Measurements from ENCODE around the gene PHKA2. TPM values are rescaled to one million over a fixed set of nuclear protein-coding genes. Genes with fewer than 3 reads are reported as not detected.

The PHKA2 gene
- total RNA-seq, 2 donors from 2014 or later: 19.1 to 29.4 TPM

DNA sequence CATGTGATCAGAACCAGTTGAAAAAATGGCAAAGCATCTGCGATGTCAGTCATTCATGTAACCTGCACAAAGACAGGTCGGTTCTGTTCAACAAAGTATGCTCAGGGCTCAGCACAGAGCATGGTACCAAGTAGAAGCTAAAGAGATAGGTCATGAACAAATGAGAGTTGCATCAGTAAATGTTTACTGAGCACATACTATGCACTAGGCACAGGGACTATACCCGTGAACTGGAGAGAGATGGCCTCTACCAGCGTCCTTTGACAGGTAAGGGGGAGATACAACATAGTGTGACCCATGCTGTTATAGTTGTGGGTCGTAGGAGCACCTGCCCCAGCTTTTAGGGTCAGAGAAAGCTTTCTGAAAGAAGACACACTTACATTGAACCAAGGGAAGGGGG, 46.7 kb downstream of the PHKA2 start:
- Mint-ChIP-seq H3K27ac (no peak overlapping the region), H3K9me3 (no peaks in the 10 kb centered on the region)
- no peak for ATAC-seq

GRCh38 chrX:18935893-18936292, 48.0 kb downstream of the PHKA2 start:
- Mint-ChIP-seq H3K27me3 (no peaks in the 10 kb centered on the region), H3K36me3 (no peaks in the 10 kb centered on the region), H3K4me1 (ENCODE audit: low read depth in 2 of 2) (no peaks in the 10 kb centered on the region), H3K27ac (no peak overlapping the region), H3K4me3 (no peak overlapping the region), H3K9me3 (no peaks in the 10 kb centered on the region)
- ATAC-seq: no peak
- DNase-seq (ENCODE audit: low spot score): no peak

More for the DNA sequence above, 46.7 kb downstream of the PHKA2 start:
- no peak for DNase-seq (ENCODE audit: low spot score)
- Mint-ChIP-seq H3K27me3 (no peaks in the 10 kb centered on the region), H3K4me3 (no peak overlapping the region), H3K4me1 (ENCODE audit: low read depth in 2 of 2) (no peaks in the 10 kb centered on the region), H3K36me3 (no peaks in the 10 kb centered on the region)

DNA sequence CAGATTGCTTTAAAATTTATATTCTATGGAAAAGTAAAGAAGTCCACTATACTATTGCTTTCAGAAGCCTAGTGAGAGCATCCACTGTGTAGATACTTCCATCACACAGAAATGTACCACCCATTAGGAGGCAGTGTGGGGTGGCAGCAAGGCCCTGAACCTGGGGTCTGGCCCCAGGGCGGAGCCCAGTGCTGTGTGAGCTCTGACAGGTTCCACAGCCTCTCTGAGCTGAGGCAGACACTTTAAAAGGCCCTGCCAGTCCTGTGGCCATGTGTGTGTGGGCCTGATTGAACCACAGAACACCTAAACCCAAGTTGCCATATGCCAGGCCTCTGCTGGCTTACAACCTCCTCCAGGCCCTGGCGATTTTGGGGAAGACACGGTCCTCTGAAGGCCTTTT, 49.2 kb downstream of the PHKA2 start:
- no peaks in the 10 kb centered on the region for H3K27me3 Mint-ChIP-seq
- H3K4me3 Mint-ChIP-seq: no peak overlapping the region
- DNase-seq (ENCODE audit: low spot score) (no peak), ATAC-seq (no peak)
- H3K36me3 Mint-ChIP-seq: no peaks in the 10 kb centered on the region
- no peaks in the 10 kb centered on the region for H3K9me3 Mint-ChIP-seq
- no peaks in the 10 kb centered on the region for H3K4me1 Mint-ChIP-seq (ENCODE audit: low read depth in 2 of 2)
- no peak overlapping the region for H3K27ac Mint-ChIP-seq

GRCh38 chrX:18933617-18934016, 50.3 kb downstream of the PHKA2 start:
- H3K9me3 Mint-ChIP-seq: no peaks in the 10 kb centered on the region
- no peaks in the 10 kb centered on the region for H3K36me3 Mint-ChIP-seq
- no peak for ATAC-seq
- no peaks in the 10 kb centered on the region for H3K27me3 Mint-ChIP-seq
- H3K27ac Mint-ChIP-seq: no peak overlapping the region
- no peak for DNase-seq (ENCODE audit: low spot score)
- H3K4me1 Mint-ChIP-seq (ENCODE audit: low read depth in 2 of 2): no peaks in the 10 kb centered on the region
- no peak overlapping the region for H3K4me3 Mint-ChIP-seq

- ATAC-seq (no peak), DNase-seq (ENCODE audit: low spot score) (no peak)
- H3K27ac Mint-ChIP-seq: no peak overlapping the region
- no peaks in the 10 kb centered on the region for H3K4me1 Mint-ChIP-seq (ENCODE audit: low read depth in 2 of 2)
- no peak overlapping the region for H3K4me3 Mint-ChIP-seq
- H3K27me3 Mint-ChIP-seq: no peaks in the 10 kb centered on the region
- H3K36me3 Mint-ChIP-seq: no peaks in the 10 kb centered on the region
- no peaks in the 10 kb centered on the region for H3K9me3 Mint-ChIP-seq
Observed at GRCh38 chrX:18931972-18932371, 51.9 kb downstream of the PHKA2 start.

GRCh38 chrX:18929775-18930174, 54.1 kb downstream of the PHKA2 start:
- no peaks in the 10 kb centered on the region for H3K27me3 Mint-ChIP-seq
- no peak for ATAC-seq
- DNase-seq (ENCODE audit: low spot score): no peak
- no peak overlapping the region for H3K27ac Mint-ChIP-seq
- H3K9me3 Mint-ChIP-seq: no peaks in the 10 kb centered on the region
- H3K4me3 Mint-ChIP-seq: no peak overlapping the region
- H3K4me1 Mint-ChIP-seq (ENCODE audit: low read depth in 2 of 2): no peaks in the 10 kb centered on the region
- H3K36me3 Mint-ChIP-seq: no peaks in the 10 kb centered on the region

DNA sequence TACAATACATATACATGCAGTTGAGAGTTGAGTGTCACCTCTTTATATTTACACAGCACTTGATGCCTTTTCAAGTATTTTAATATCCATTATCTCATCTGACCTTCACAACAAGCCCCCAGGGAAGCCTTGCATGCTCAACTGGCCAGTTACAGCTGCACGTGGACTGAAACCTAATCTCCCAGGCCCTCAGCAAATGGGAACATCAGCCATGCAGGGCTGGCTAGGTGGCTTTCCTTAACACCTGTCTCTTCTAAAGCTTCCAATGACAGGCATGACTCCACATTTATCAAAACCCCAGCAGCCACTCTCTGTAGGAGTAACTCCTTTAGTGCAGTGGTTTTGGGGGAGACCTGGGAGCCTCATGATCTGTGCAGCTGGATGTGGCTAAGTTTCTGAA, 56.4 kb downstream of the PHKA2 start:
- Mint-ChIP-seq H3K27me3 (no peaks in the 10 kb centered on the region), H3K4me3 (no peak overlapping the region), H3K4me1 (ENCODE audit: low read depth in 2 of 2) (no peaks in the 10 kb centered on the region), H3K36me3 (no peaks in the 10 kb centered on the region), H3K27ac (no peak overlapping the region), H3K9me3 (no peaks in the 10 kb centered on the region)
- DNase-seq (ENCODE audit: low spot score): no peak
- no peak for ATAC-seq

GRCh38 chrX:18924507-18925088, 59.3 kb downstream of the PHKA2 start:
- no peaks in the 10 kb centered on the region for H3K4me1 Mint-ChIP-seq (ENCODE audit: low read depth in 2 of 2)
- H3K4me3 Mint-ChIP-seq: no peak overlapping the region
- no peak for ATAC-seq
- no peak for DNase-seq (ENCODE audit: low spot score)
- no peaks in the 10 kb centered on the region for H3K9me3 Mint-ChIP-seq
- no peaks in the 10 kb centered on the region for H3K27me3 Mint-ChIP-seq
- H3K27ac Mint-ChIP-seq: no peak overlapping the region
- H3K36me3 Mint-ChIP-seq: no peaks in the 10 kb centered on the region

DNA sequence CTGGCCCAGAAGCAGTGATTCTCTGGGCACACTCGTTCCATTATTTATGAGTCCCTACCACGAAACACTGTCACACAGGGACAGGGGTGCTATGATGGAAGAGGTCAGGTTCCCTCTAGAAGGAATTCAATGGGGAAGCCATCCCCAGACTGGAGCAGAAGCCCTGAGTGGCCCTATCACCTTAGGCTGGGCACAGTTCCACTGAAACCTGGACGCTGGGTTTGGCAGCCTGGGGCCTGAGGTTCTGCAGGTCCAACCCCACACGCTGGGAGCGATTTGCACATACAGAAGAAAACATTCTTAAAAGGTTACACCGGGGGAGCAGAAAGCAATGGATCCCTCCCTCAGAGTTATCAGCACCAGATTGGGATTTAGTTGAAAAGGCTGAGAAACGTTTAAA, 63.3 kb downstream of the PHKA2 start:
- no peak overlapping the region for H3K4me3 Mint-ChIP-seq
- no peaks in the 10 kb centered on the region for H3K4me1 Mint-ChIP-seq (ENCODE audit: low read depth in 2 of 2)
- ATAC-seq (no peak), DNase-seq (ENCODE audit: low spot score) (no peak)
- H3K36me3 Mint-ChIP-seq: peaks cover 12% of the 10 kb centered on the region
- no peaks in the 10 kb centered on the region for H3K27me3 Mint-ChIP-seq
- H3K27ac Mint-ChIP-seq: no peak overlapping the region
- no peaks in the 10 kb centered on the region for H3K9me3 Mint-ChIP-seq

- Mint-ChIP-seq H3K4me1 (ENCODE audit: low read depth in 2 of 2) (no peaks in the 10 kb centered on the region), H3K36me3 (peaks cover 12% of the 10 kb centered on the region), H3K4me3 (no peak overlapping the region), H3K27me3 (no peaks in the 10 kb centered on the region), H3K27ac (no peak overlapping the region), H3K9me3 (no peaks in the 10 kb centered on the region)
- ATAC-seq (no peak), DNase-seq (ENCODE audit: low spot score) (no peak)
Observed at GRCh38 chrX:18920079-18920478, 63.8 kb downstream of the PHKA2 start.

- H3K27me3 Mint-ChIP-seq: no peaks in the 10 kb centered on the region
- peaks cover 12% of the 10 kb centered on the region for H3K36me3 Mint-ChIP-seq
- no peaks in the 10 kb centered on the region for H3K9me3 Mint-ChIP-seq
- no peak overlapping the region for H3K4me3 Mint-ChIP-seq
- no peak for DNase-seq (ENCODE audit: low spot score)
- H3K4me1 Mint-ChIP-seq (ENCODE audit: low read depth in 2 of 2): no peaks in the 10 kb centered on the region
- H3K27ac Mint-ChIP-seq: no peak overlapping the region
- ATAC-seq: no peak
Observed at GRCh38 chrX:18917831-18918230, 66.1 kb downstream of the PHKA2 start.

DNA sequence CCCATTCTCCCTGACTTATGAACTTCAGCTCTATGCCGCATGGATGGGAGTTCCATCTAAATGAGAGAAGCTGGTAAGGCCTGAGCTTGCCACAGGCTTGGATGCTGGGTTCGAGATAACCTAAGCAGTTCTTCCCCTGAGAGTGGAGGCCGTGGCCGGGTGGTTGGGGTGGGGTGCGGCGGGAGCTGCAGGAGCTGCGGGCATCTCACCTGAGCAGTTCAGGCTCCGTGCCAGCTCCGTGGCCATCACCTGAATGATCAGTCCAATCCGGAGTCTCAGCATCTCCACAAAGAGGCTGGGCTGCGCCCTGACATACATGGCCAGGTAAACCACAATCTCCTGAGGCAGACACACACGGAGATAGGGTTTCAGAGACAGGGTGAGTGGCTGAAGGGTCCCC, 77.6 kb downstream of the PHKA2 start:
- H3K36me3 Mint-ChIP-seq: no peaks in the 10 kb centered on the region
- H3K4me3 Mint-ChIP-seq: no peak overlapping the region
- no peaks in the 10 kb centered on the region for H3K27me3 Mint-ChIP-seq
- DNase-seq (ENCODE audit: low spot score) (no peak), ATAC-seq (no peak)
- no peaks in the 10 kb centered on the region for H3K9me3 Mint-ChIP-seq
- no peaks in the 10 kb centered on the region for H3K4me1 Mint-ChIP-seq (ENCODE audit: low read depth in 2 of 2)
- H3K27ac Mint-ChIP-seq: no peak overlapping the region

DNA sequence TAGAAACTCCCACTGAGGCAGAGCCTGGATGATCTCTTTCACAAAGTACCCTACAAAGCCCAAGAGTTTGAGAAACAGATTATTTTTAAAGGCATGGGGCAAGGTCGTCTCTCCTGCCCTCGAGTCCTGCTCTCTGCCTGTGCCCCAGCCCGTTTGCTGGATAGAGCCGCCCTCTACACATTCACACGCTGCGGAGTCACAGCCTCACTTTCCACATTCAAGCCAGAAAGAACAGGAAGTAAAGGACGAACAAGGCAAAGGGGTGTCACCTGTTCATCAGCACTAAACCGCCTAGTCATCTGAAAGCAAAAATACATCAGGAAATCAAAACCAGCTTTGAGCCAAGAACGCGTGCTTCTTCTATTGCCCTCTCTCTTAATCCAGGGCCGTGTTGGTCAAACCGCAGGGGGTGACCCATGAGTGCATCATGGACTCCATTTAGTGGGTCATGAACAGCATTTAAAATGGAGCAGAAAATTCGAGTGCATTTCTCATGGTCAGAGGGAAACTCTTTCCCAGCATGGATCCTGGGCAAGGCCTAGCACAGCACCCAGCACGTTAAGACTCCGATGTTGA, 83.4 kb downstream of the PHKA2 start:
- Mint-ChIP-seq H3K4me1 (ENCODE audit: low read depth in 2 of 2) (no peaks in the 10 kb centered on the region), H3K4me3 (no peak overlapping the region), H3K27me3 (no peaks in the 10 kb centered on the region), H3K36me3 (no peaks in the 10 kb centered on the region), H3K9me3 (no peaks in the 10 kb centered on the region), H3K27ac (no peak overlapping the region)
- DNase-seq (ENCODE audit: low spot score): no peak
- no peak for ATAC-seq

DNA sequence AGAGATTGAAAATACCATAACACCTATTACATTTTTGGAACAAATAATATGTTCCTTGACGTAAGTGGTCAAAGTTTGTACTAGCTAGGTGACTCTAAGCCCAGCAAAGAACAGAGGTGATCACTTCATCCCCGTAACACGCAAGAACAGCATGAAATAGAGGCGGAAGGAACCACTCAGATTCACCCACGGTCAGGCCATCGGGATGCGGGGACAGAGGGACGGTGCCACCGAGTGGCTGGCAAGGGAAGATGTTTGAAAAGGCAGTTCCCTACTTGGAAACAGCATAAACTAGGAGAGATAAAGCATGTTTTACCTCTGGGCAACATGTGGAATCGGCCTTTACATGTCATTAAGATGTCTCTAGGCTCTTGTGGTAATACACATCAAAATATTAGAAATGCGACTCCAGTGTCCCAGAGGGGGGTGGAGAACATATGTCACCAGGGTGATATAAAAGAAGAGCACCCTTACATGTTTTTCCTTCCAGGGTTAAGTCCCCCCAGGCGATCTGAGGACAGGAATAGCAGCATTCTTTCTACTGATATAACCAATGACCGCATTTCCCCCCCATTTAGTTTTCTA, 84.0 kb downstream of the PHKA2 start:
- Mint-ChIP-seq H3K27ac (no peak overlapping the region), H3K9me3 (no peaks in the 10 kb centered on the region), H3K36me3 (no peaks in the 10 kb centered on the region), H3K27me3 (no peaks in the 10 kb centered on the region), H3K4me1 (ENCODE audit: low read depth in 2 of 2) (no peaks in the 10 kb centered on the region), H3K4me3 (no peak overlapping the region)
- DNase-seq (ENCODE audit: low spot score) (no peak), ATAC-seq (no peak)

- Mint-ChIP-seq H3K9me3 (no peaks in the 10 kb centered on the region), H3K4me3 (no peak overlapping the region), H3K27me3 (no peaks in the 10 kb centered on the region), H3K36me3 (no peaks in the 10 kb centered on the region), H3K4me1 (ENCODE audit: low read depth in 2 of 2) (no peaks in the 10 kb centered on the region), H3K27ac (no peak overlapping the region)
- DNase-seq (ENCODE audit: low spot score) (no peak), ATAC-seq (no peak)
Observed at GRCh38 chrX:18898492-18898891, 85.4 kb downstream of the PHKA2 start.

All from natural killer cell treated with Interleukin-12 subunit alpha and Interleukin-12 subunit beta and Interleukin-15 and Interleukin-18, amount 100 ng/mL, for 72 hours (primary cell).